Kidney (tissue), 14 donors: ENCODE data around the gene TRAK1. TPM values are rescaled to one million over a fixed set of nuclear protein-coding genes. Genes with fewer than 3 reads are reported as not detected.
A peak's percentile ranks its signal among the peaks of the same experiment; 100 is the strongest.

ENCODE experiments used
- DNase-seq, 5 donors: peaks; one replicate each; pipeline ENCODE4 v3.0.0-alpha.2; 2013 to 2020
- FAIRE-seq: peaks from 2 replicates; lab custom pipeline; 2012; peaks lifted over from hg19 to GRCh38; lab: Jason Lieb, UNC
- H3K27ac ChIP-seq, 2 donors: one replicate each; pipeline ENCODE4 v1.7.0; 2013; ENCODE audit warnings: low read depth in 2 of 2, low read length in 2 of 2, inconsistent platforms in 1 of 2
- H3K27me3 ChIP-seq: one replicate; pipeline ENCODE4 v1.7.1; 2013; ENCODE audit warnings: low read length, inconsistent platforms; ENCODE audit not compliant: control insufficient read depth, insufficient read depth
- H3K36me3 ChIP-seq, 3 donors: one replicate each; pipeline versions ENCODE4 v1.7.0 to v1.7.1; 2013; ENCODE audit warnings: low read length in 3 of 3, control low read depth in 1 of 3, inconsistent platforms in 1 of 3; ENCODE audit not compliant: insufficient read depth in 3 of 3, control insufficient read depth in 2 of 3
- H3K4me1 ChIP-seq, 3 donors: one replicate each; pipeline versions ENCODE4 v1.7.0 to v1.7.1; 2013; ENCODE audit warnings: low read length in 3 of 3, inconsistent platforms in 1 of 3, low read depth in 1 of 3; ENCODE audit not compliant: control insufficient read depth in 2 of 3, insufficient read depth in 2 of 3
- H3K4me3 ChIP-seq, 3 donors: one replicate each; pipeline versions ENCODE4 v1.7.0 to v1.8.1; 2013; ENCODE audit warnings: low read length in 3 of 3, control low read depth in 1 of 3, inconsistent platforms in 1 of 3
- H3K9ac ChIP-seq, 3 donors: one replicate each; pipeline versions ENCODE4 v1.7.0 to v1.7.1; 2013; ENCODE audit warnings: low read length in 3 of 3, control low read depth in 1 of 3, inconsistent platforms in 1 of 3
- H3K9me3 ChIP-seq, 3 donors: one replicate each; pipeline versions ENCODE4 v1.7.0 to v1.7.1; 2013; ENCODE audit warnings: low read length in 3 of 3, control low read depth in 1 of 3, inconsistent platforms in 1 of 3; ENCODE audit not compliant: control insufficient read depth in 2 of 3, insufficient read depth in 1 of 3
- intact Hi-C: fragments of 100-400 bp; cut with DNase I; formaldehyde crosslinking; loops from one replicate; pipeline ENCODE4 v1.11.1; 2022
- polyA plus RNA-seq: library from polyadenylated mRNA; stranded (reverse); fragments of 350-450 nt; fragmentation: Illumina TruSeq; extraction: RNeasy Lipid Tissue Mini Kit (QIAGEN cat#74804); gene quantifications from one replicate; pipeline ENCODE4 v1.2.3, GENCODE V29; 2014; ENCODE audit warnings: low read depth, low replicate concordance; ENCODE audit not compliant: insufficient read depth
- total RNA-seq: library from RNA; stranded (reverse); fragmentation: NEBNext Ultra II Directional; extraction: Animal tissue kit (Norgen Biotek cat#: 25700); gene quantifications from one replicate; pipeline ENCODE4 v1.2.1, GENCODE V29; 2021
- TF ChIP-seq, protein P1 (sequence below): IDR thresholded peaks from 3 replicates; pipeline ENCODE4 v1.5.1; 2012; ENCODE audit warnings: mild to moderate bottlenecking, moderate library complexity, borderline replicate concordance; ENCODE audit not compliant: insufficient read depth; ENCODE audit errors: extremely low read depth
- donor health status: control.
- donor health status: control.
- donor health status: control.
- donor health status: control.
- donor health status: control.
- donor health status: DM: yes; HTN: yes; CAD: no.
- donor health status: Normal renal cell carcinoma (clear cell type).

TRAK1 gene
- total and polyA plus RNA-seq, 2 donors from 2014 or later = 16.2 to 41.0 TPM

DNA sequence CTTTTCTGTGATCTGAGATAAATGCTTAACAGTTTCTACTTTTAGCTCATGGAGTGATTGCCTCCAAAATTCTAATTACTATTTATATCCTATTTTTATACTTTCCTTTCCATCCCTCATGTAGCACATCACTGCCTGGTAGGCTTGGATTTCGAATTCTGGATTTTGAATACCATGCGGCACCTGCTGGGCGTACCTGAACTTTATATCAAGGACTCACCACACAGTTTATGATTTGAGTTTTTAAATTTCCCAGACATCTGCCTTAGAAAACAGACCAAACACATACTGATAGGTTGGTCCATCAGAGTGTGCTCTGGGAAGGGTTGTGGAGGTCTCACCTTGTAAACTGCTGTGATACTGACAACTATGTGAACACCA is 6.4 kb downstream of the TRAK1 start:
- intact Hi-C loops = loop anchor here (10.0 kb wide), 1 partner anchor 203 kb away; no protein-coding TSS in a partner anchor
- DNase-seq (no peak), FAIRE-seq (no peak)
- no peaks in the 10 kb centered on the region for H3K27me3 ChIP-seq
- TF ChIP-seq, protein P1, sequence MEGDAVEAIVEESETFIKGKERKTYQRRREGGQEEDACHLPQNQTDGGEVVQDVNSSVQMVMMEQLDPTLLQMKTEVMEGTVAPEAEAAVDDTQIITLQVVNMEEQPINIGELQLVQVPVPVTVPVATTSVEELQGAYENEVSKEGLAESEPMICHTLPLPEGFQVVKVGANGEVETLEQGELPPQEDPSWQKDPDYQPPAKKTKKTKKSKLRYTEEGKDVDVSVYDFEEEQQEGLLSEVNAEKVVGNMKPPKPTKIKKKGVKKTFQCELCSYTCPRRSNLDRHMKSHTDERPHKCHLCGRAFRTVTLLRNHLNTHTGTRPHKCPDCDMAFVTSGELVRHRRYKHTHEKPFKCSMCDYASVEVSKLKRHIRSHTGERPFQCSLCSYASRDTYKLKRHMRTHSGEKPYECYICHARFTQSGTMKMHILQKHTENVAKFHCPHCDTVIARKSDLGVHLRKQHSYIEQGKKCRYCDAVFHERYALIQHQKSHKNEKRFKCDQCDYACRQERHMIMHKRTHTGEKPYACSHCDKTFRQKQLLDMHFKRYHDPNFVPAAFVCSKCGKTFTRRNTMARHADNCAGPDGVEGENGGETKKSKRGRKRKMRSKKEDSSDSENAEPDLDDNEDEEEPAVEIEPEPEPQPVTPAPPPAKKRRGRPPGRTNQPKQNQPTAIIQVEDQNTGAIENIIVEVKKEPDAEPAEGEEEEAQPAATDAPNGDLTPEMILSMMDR = no peak
- H3K27ac ChIP-seq = peak overlapping the region in 1 of 2 donors; percentile 33
- no peaks in the 10 kb centered on the region for H3K9me3 ChIP-seq
- H3K4me3 ChIP-seq = no peak overlapping the region
- H3K36me3 ChIP-seq = no peaks in the 10 kb centered on the region
- no peak overlapping the region for H3K9ac ChIP-seq
- peaks cover 4 to 30% (median 30%) of the 10 kb centered on the region in 3 donors for H3K4me1 ChIP-seq

GRCh38 chr3:42098171-42098570 is 7.0 kb downstream of the TRAK1 start:
- no peak for FAIRE-seq
- intact Hi-C loops = loop anchor here (10.0 kb wide), 1 partner anchor 203 kb away; no protein-coding TSS in a partner anchor

GRCh38 chr3:42099020-42099765 is 8.0 kb downstream of the TRAK1 start:
- DNase-seq (no peak), FAIRE-seq (no peak)
- TF ChIP-seq, protein P1 = no peak
- Histone ChIP-seq H3K9me3 (no peaks in the 10 kb centered on the region), H3K36me3 (no peaks in the 10 kb centered on the region), H3K4me1 (peaks cover 4 to 30% (median 30%) of the 10 kb centered on the region in 3 donors), H3K4me3 (no peak overlapping the region), H3K9ac (peak overlapping the region in 1 of 3 donors; percentile 29), H3K27ac (no peak overlapping the region), H3K27me3 (no peaks in the 10 kb centered on the region)
- intact Hi-C loops = loop anchor here (10.0 kb wide), 1 partner anchor 204 kb away; no protein-coding TSS in a partner anchor

More at GRCh38 chr3:42098171-42098570, 7.0 kb downstream of the TRAK1 start:
- Histone ChIP-seq H3K9me3 (no peaks in the 10 kb centered on the region), H3K27ac (no peak overlapping the region), H3K9ac (peak overlapping the region in 1 of 3 donors; percentile 29), H3K27me3 (no peaks in the 10 kb centered on the region), H3K36me3 (no peaks in the 10 kb centered on the region), H3K4me3 (no peak overlapping the region), H3K4me1 (peaks cover 4 to 30% (median 30%) of the 10 kb centered on the region in 3 donors)
- TF ChIP-seq, protein P1 = no peak
- peak in 1 of 5 donors; percentile 46 for DNase-seq
